NCI-H2196 treated with DMSO at 0.1 percent for 48 hours (cell line): ENCODE data around the gene ASIC4.

ENCODE experiments used
- DNase-seq: peaks from one replicate; lab custom pipeline; 2025; ENCODE audit not compliant: unreplicated experiment; lab: John Stamatoyannopoulos, UW

The ASIC4 gene

DNA sequence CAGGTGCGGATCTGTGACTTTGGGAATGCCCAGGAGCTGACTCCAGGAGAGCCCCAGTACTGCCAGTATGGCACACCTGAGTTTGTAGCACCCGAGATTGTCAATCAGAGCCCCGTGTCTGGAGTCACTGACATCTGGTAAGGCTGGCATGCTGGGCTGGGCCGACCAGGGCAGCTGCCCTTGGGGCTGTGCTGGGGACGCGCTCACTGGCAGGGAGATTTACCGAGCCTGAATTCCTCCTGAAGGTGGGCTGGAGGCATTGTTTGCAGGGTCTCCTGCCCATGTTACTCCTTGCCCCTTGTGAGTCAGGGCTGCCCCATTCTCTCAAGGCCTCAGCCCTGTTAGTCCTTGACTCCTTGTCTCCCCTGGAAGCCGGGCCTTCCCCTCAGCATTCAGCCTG, 34.3 kb upstream of the ASIC4 start:
- no peak for DNase-seq

DNA sequence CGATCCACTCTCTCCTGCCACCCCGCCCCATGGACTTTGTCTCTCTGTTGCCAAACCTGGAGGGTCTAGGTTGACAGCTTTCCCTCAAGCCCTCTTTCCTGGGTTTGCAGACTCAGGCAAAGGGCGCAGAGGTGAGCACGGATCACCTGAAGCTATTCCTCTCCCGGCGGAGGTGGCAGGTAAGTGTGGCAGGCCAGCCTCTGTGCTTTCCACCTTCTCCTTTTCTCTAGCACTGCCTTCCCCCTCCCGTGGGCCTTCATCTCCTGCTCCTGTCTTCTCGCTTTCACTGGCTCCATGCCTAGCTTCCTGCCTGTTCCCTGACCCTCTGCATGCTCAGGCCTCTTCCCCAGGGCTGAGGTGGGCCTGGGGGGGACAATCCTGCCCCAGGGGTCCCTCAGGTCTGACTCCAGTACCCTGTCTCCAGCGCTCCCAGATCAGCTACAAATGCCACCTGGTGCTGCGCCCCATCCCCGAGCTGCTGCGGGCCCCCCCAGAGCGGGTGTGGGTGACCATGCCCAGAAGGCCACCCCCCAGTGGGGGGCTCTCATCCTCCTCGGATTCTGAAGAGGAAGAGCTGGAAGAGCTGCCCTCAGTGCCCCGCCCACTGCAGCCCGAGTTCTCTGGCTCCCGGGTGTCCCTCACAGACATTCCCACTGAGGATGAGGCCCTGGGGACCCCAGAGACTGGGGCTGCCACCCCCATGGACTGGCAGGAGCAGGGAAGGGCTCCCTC, 31.4 kb upstream of the ASIC4 start:
- DNase-seq: no peak

DNA sequence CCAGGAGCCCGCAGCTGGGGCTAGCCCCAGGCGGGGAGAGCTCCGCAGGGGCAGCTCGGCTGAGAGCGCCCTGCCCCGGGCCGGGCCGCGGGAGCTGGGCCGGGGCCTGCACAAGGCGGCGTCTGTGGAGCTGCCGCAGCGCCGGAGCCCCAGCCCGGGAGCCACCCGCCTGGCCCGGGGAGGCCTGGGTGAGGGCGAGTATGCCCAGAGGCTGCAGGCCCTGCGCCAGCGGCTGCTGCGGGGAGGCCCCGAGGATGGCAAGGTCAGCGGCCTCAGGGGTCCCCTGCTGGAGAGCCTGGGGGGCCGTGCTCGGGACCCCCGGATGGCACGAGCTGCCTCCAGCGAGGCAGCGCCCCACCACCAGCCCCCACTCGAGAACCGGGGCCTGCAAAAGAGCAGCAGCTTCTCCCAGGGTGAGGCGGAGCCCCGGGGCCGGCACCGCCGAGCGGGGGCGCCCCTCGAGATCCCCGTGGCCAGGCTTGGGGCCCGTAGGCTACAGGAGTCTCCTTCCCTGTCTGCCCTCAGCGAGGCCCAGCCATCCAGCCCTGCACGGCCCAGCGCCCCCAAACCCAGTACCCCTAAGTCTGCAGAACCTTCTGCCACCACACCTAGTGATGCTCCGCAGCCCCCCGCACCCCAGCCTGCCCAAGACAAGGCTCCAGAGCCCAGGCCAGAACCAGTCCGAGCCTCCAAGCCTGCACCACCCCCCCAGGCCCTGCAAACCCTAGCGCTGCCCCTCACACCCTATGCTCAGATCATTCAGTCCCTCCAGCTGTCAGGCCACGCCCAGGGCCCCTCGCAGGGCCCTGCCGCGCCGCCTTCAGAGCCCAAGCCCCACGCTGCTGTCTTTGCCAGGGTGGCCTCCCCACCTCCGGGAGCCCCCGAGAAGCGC, 30.6 kb upstream of the ASIC4 start:
- DNase-seq: no peak

DNA sequence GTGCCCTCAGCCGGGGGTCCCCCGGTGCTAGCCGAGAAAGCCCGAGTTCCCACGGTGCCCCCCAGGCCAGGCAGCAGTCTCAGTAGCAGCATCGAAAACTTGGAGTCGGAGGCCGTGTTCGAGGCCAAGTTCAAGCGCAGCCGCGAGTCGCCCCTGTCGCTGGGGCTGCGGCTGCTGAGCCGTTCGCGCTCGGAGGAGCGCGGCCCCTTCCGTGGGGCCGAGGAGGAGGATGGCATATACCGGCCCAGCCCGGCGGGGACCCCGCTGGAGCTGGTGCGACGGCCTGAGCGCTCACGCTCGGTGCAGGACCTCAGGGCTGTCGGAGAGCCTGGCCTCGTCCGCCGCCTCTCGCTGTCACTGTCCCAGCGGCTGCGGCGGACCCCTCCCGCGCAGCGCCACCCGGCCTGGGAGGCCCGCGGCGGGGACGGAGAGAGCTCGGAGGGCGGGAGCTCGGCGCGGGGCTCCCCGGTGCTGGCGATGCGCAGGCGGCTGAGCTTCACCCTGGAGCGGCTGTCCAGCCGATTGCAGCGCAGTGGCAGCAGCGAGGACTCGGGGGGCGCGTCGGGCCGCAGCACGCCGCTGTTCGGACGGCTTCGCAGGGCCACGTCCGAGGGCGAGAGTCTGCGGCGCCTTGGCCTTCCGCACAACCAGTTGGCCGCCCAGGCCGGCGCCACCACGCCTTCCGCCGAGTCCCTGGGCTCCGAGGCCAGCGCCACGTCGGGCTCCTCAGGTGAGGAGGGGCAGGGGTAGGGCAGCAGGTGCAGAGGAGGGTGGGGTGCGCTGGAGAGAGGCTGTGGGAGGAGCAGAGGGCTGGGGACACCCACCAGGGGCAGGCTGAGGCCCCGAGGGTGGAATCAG, 29.7 kb upstream of the ASIC4 start:
- DNase-seq: no peak

DNA sequence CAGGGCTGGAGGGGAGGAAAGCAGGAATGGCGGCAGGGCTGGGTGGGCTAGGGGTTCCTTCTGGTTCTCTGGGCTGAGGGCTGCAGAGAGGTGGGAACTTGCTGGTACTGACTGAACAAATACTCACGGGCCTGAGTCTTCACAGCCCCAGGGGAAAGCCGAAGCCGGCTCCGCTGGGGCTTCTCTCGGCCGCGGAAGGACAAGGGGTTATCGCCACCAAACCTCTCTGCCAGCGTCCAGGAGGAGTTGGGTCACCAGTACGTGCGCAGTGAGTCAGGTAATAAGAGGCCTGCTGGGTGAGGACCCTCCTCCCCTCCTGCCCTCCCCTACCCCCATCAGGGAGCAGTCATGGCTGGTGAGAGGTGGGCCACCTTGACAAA, 29.1 kb upstream of the ASIC4 start:
- DNase-seq: no peak

DNA sequence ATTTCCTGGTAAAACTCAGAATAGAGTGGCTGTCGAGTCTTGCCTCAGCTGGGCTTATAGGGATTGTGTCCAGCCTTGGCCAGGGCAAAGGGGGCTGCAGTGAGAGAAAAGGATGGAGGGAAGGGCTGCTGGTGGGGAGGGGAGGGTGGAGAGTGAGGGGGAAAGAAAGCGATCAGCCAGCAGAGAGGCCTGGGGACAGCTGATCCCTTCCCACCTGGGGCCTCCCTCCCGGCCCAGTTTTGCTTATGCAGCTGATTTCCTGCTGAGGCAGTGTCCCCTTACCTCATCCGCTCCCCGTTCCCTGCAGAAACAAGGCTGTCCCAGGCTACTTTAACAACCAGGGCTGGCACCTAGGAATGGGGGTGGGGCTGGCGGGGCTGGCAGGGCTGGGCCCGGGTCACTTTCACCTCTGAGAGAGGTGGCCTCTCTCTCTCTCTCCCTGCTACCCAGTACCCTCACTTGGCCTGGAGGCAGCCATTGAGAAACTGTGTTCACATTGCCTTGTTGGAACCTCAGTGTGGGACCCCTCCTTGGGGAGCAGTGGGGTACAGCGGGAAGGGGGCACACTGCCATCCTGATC, 27.8 kb upstream of the ASIC4 start:
- no peak for DNase-seq

DNA sequence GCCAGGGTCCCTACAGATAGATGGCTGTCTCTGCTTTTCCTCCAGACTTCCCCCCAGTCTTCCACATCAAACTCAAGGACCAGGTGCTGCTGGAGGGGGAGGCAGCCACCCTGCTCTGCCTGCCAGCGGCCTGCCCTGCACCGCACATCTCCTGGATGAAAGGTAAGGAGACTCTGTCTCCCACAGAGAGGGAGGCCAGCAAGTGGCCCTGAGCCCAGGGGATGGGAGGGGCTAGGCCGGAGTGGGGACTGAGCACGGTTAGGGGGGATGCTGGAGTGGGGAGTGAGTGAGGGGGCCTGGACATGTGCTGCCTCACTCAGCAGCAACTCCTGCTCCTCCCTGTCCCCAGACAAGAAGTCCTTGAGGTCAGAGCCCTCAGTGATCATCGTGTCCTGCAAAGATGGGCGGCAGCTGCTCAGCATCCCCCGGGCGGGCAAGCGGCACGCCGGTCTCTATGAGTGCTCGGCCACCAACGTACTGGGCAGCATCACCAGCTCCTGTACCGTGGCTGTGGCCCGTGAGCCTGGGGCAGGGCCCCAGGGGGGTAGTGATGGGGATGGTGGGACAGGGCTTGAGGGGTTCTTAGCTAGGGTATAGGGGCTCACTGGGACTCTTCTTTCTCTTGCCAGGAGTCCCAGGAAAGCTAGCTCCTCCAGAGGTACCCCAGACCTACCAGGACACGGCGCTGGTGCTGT, 26.0 kb upstream of the ASIC4 start:
- DNase-seq: no peak

DNA sequence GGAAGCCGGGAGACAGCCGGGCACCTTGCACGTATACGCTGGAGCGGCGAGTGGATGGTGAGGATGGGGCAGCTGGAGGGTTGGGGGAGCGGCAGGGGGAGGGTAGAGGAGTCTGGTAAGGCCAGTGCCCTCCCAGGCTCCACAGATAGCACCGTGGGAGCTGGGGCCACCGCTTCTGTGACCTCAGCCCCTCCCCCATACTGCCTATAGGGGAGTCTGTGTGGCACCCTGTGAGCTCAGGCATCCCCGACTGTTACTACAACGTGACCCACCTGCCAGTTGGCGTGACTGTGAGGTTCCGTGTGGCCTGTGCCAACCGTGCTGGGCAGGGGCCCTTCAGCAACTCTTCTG, 25.5 kb upstream of the ASIC4 start:
- DNase-seq: no peak

DNA sequence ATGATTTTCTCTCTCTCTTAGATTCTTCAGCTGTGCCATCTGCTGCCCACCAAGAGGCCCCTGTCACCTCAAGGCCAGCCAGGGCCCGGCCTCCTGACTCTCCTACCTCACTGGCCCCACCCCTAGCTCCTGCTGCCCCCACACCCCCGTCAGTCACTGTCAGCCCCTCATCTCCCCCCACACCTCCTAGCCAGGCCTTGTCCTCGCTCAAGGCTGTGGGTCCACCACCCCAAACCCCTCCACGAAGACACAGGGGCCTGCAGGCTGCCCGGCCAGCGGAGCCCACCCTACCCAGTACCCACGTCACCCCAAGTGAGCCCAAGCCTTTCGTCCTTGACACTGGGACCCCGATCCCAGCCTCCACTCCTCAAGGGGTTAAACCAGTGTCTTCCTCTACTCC, 25.0 kb upstream of the ASIC4 start:
- DNase-seq: no peak

DNA sequence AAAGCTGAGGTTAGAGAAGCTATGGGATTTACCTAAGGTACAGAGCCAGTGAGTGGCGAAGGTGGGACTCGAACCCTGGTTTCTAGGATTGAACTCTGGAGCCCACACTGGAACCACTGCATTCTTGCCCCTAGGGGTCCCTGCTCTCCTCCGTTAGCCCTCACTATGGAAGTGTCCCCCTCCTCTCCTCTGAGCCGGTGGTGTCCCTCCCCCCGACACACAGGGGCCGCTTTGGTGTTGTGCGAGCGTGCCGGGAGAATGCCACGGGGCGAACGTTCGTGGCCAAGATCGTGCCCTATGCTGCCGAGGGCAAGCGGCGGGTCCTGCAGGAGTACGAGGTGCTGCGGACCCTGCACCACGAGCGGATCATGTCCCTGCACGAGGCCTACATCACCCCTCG, 24.1 kb upstream of the ASIC4 start:
- no peak for DNase-seq

DNA sequence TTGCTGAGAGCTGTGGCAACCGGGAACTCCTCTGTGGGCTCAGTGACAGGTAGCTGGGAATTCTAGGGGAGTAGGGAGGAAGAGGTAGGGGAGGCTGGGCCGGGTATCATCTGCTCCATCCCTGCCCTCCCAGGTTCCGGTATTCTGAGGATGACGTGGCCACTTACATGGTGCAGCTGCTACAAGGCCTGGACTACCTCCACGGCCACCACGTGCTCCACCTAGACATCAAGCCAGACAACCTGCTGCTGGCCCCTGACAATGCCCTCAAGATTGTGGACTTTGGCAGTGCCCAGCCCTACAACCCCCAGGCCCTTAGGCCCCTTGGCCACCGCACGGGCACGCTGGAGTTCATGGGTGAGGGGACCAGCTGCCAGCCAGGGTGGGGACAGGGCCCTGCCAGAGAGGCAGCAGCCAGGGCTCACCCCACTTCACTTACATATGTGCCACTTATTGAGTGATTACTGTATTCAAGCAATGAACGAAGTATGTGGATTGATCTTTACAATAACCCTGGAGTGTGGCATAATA, 23.6 kb upstream of the ASIC4 start:
- DNase-seq: no peak

DNA sequence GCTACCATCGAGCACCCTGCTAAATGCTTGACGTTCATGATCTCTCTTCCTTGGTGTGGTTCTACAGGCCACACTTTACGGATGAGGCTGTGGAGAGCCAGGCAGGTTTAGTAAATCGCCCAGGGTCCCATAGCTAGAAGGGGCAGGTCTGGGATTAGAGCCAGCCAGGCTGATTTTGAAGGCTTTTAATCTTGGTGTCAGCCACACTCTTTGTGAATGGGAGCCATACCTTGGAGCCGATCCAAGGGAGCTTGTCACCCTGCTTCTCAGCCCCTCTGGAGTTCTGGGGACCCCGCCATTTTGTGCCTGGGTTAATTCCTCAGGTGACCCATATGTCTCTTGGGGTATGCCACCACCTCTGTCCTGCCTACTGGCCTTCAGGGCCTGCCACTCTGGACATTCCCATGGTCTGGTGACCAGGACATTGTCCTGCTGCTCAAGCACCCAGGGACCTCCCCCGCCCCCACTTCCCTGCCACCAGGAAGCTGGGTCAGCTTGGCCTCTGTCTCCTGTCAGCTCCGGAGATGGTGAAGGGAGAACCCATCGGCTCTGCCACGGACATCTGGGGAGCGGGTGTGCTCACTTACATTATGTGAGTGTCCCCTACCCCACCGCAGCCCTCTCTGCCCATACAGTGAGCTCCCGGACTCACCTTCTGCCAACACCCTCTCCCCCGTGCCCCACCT, 22.9 kb upstream of the ASIC4 start:
- DNase-seq: no peak

DNA sequence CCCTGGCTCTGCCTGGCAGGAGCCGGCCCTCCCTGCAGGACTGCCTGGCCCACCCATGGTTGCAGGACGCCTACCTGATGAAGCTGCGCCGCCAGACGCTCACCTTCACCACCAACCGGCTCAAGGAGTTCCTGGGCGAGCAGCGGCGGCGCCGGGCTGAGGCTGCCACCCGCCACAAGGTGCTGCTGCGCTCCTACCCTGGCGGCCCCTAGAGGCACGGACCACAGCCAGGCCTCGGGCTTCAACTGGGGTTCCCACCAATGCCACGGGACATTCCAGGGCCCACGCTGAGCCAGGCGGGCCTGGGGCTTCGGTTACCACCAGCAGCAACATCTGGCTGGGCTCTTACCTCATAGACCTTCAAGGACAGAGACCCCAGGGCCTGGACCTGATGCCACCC, 21.7 kb upstream of the ASIC4 start:
- DNase-seq: no peak

DNA sequence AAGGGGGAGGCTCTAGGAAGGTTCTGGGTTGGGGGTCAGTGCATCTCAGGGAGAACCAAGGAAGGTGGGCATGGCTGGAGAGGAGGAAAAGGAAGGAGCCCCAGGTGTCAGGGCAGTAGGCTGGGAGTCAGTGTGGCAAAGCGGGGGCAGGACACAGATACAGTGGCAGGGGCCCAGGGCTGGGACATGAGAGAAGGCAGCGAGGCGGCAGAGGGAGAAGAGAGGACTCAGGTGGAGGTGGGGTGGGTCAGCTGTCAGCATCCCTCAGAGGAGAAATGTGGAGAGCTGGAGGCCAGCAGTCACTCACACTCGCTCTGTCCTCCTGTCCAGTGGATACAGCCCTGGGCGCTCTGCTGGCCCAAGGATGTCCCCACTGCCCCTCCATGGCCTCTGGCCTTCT, 21.2 kb upstream of the ASIC4 start:
- no peak for DNase-seq

DNA sequence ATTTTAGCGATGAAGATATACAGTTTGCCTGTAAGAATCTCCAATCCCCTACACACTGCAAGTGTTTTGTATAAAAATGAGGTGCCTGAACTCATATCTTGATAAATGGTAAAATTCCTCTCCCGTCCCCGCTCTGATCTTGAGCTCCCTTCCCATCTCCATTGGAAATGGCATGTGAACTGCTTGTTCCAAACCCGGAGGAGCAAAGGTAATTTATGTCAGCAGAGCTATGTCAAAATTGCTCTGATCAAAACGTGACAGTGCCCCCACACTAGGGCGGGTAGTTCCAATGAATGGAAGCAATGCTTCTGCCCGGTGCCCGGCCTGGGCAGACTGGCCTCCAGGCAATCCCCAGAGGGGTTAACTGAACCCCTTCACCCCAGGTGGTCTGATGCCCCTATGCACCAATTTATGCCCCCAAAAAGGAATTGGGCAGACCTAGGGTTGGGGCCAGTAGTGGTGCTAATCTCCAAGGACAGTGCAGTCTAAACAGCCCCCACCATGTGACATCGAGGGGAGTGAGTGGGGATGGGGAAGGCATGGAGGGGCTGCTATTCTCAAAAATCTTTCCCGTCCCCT, 19.2 kb upstream of the ASIC4 start:
- DNase-seq: no peak

DNA sequence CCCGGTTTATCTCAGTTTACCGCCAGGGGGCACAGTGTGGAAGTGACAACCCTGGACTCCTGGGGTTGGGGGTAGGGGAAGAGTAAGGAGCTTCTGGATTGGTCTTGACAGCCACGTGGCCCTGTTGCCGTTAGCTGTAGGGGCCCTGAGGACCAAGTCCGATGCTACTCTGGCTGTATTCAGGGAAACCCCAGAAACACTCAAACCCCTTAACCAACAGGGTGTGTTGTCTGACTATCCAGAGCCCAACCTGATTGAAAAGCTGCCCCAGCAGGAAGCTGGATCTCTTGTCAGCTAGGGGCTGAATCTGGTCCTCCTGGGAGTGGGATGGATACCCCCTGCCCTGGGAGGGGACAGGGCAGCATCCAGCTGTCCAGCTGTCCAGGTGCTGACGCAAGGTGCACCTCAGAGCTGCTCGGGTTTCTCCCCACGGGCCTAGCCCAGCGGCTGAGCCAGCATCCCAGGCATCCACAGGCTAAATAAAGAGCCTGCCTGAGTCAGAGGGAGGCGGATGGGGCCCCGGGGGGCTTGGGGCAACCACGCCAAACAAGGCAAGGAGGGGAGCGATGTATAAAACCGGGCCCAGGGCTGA, 18.7 kb upstream of the ASIC4 start:
- no peak for DNase-seq

DNA sequence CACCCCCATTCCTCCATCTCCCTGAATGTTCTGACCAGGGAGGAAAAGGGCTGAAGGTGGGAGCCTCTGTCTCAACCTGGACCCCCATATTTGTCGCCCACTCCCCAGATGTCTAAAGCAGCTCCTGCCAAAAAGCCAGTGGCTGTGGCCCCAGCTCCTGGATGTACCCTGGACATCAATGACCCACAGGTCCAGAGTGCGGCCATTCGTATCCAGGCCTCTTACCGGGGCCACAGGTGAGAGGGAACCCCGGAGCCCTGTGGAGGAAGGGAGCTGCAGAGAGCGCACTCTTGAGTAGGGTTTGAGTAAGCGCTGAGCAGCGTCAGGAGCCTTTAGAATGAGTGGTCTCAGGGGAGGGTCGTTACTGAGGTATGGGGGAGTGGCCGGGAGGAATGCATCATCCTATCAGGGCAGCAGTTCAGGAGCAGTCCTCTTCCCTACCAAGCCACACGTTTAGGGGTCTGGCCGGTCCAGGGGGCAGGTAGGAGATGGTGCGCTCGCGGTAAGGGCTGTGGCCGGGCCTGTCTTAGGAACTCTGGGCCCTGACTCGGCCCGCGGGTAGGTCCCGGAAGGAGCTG, 17.9 kb upstream of the ASIC4 start:
- no peak for DNase-seq

DNA sequence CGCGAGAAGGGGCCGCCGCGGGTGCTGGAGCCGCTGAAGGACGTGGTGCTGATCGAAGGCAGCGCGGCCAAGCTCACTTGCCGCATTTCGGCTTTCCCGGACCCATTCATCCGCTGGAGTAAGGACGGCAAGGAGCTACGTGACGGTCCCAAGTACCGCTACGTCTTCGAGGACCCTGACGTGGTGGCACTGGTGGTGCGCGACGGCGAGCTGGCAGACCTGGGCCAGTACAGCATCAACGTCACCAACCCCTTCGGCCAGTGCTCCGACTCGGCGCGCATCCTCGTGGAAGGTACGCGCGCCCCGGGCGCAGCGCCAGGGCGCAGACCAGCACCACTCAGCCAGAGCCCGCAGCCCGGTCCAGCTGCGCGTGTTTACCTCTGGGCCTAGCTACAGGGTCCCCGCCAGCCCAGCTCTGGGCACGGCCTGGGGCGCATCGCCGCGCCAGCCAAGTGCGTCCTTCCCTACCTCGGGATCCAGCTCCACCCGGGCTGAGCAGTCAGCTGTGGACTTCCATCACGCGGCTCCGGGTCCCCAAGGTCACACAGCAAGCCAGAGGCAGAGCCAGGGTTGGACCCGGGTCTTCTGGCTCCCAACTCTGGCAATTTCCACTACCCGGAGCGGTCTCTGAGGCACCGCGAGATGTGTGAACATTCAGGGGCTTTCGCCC, 17.3 kb upstream of the ASIC4 start:
- DNase-seq: no peak
